ENCODE measurements around the gene RMRP. TPM values are rescaled to one million over a fixed set of nuclear protein-coding genes. Genes with fewer than 3 reads are reported as not detected.

RMRP gene
- total and polyA plus RNA-seq, 2 of the 4 experiments (the other 2 are of a cell fraction): 39.7 to 13,690 TPM

GRCh38 chr9:35675204-35675603 lies 17.4 kb upstream of the RMRP start (continued):
- TF ChIP-seq CTCF (conservative IDR thresholded peaks at IDR 0.05; ENCODE audit: low read depth, low read length) (no peak), FOS (IDR thresholded peaks at IDR 0.05; ENCODE audit: low read depth, low read length) (no peak), RCOR1 (IDR thresholded peaks at IDR 0.05; ENCODE audit: insufficient replicate concordance, low read length) (no peak), CEBPB (IDR thresholded peaks at IDR 0.05; ENCODE audit: low read depth, low read length) (no peak)

- Histone ChIP-seq H2AK5ac (ENCODE audit: low read depth, low read length) (peak overlapping the region; percentile 63; the same call in 1 of the 2 replicates), H3K9ac (ENCODE audit: low read depth, low read length) (peak overlapping the region; percentile 6; the same call in 1 of the 2 replicates), H2BK20ac (ENCODE audit: low read depth, low read length) (peak overlapping the region; percentile 47; the same call in 1 of the 2 replicates), H2AK9ac (replicated peaks; ENCODE audit: low read depth, low read length, poor library complexity) (peak overlapping the region; percentile 85), H3K27me3 (ENCODE audit: control insufficient read depth, insufficient read depth, low read length) (no peaks in the 10 kb centered on the region), H2AFZ (replicated peaks; ENCODE audit: low read length, poor library complexity) (peak overlapping the region; percentile 53), H3K23ac (ENCODE audit: low read depth, low read length) (no peak overlapping the region), H4K5ac (ENCODE audit: low read depth, low read length) (peak overlapping the region; percentile 40; the same call in 1 of the 2 replicates), H2BK5ac (ENCODE audit: low read depth, low read length, poor library complexity, severe bottlenecking) (no peak overlapping the region), H4K8ac (ENCODE audit: low read depth in 2 of 2, low read length in 2 of 2) (peak overlapping the region in 1 of 2 experiments; percentile 23; a peak in 1 of 4 replicates), H3K4me1 (ENCODE audit: control insufficient read depth, insufficient read depth, low read length) (peaks cover 19% of the 10 kb centered on the region), H3K36me3 (ENCODE audit: control insufficient read depth, insufficient read depth, low read length) (no peaks in the 10 kb centered on the region), H2BK15ac (ENCODE audit: low read depth, low read length) (peak overlapping the region; percentile 54; the same call in 1 of the 3 replicates), H3K4me3 (ENCODE audit: insufficient read depth, low read depth, low read length) (peak overlapping the region; percentile 16; the same call in 1 of the 2 replicates), H4K20me1 (ENCODE audit: insufficient read depth, low read length) (no peaks in the 10 kb centered on the region), H3K14ac (replicated peaks; ENCODE audit: low read depth, low read length) (peak overlapping the region; percentile 58; the same call in 1 of the 2 replicates), H3K4me2 (ENCODE audit: low read depth, low read length) (peak overlapping the region; percentile 27; the same call in 1 of the 2 replicates), H3K4ac (ENCODE audit: low read depth, low read length) (peak overlapping the region; percentile 24), H4K91ac (ENCODE audit: insufficient read depth, low read depth, low read length) (peak overlapping the region; percentile 70; the same call in 1 of the 2 replicates), H3K9me3 (ENCODE audit: control insufficient read depth, insufficient read depth, low read length) (no peaks in the 10 kb centered on the region), H3K56ac (ENCODE audit: extremely low read depth, insufficient read depth, low read length) (no peak overlapping the region), H3K79me1 (ENCODE audit: low read depth in 1 of 2, low read length in 2 of 2) (no peaks in the 10 kb centered on the region; a peak in 2 of 4 replicates), H2BK120ac (ENCODE audit: low read depth, low read length) (no peak overlapping the region), H3K9me1 (ENCODE audit: insufficient read depth, low read length) (peaks cover 18% of the 10 kb centered on the region), H3K18ac (ENCODE audit: low read depth, low read length) (peak overlapping the region; percentile 22; the same call in 1 of the 2 replicates), H3K27ac (ENCODE audit: insufficient read depth, low read length) (no peak overlapping the region)
- dilution Hi-C loops (cut with HindIII; ENCODE audit: low sequenced_read_pairs, unreplicated experiment) (no loop called here), in situ Hi-C loops (cut with MboI; ENCODE audit: low sequenced_read_pairs) (no loop called here), intact Hi-C loops (cut with micrococcal nuclease) (no loop called here)
- CTCF ChIA-PET: interaction anchor here (1.1 kb wide), 1 partner anchor 16 kb away, joined by 3 read pairs; the partner anchor contains the start of gene CCDC107
- no peak for DNase-seq
- WGBS, 2 experiments (ENCODE audit: extremely low coverage in 2 of 2, insufficient read length in 1 of 2): no CpG with 5 or more reads among the region's 3 CpGs
- POLR2A ChIA-PET (ENCODE audit: unreplicated experiment): no interaction called here
- ATAC-seq (ENCODE audit: low read depth): no peak
- no TSS peak for BruUV-seq (replicated peaks)
- TF ChIP-seq CTCF (conservative IDR thresholded peaks at IDR 0.05; ENCODE audit: low read depth, low read length) (no peak), SMC3 (IDR thresholded peaks at IDR 0.05; ENCODE audit: low read depth, low read length) (no peak), FOS (IDR thresholded peaks at IDR 0.05; ENCODE audit: low read depth, low read length) (no peak), USF2 (IDR thresholded peaks at IDR 0.05; ENCODE audit: low read depth, low read length) (no peak), RAD21 (IDR thresholded peaks at IDR 0.05; ENCODE audit: low read length) (no peak), RFX5 (IDR thresholded peaks at IDR 0.05; ENCODE audit: low read depth, low read length) (no peak), CHD1 (IDR thresholded peaks at IDR 0.05; ENCODE audit: low read depth, low read length) (no peak), NFE2L2 (IDR thresholded peaks at IDR 0.05; ENCODE audit: low read depth, low read length) (no peak)
These were observed 16.2 kb upstream of the RMRP start for GRCh38 chr9:35674025-35674361.
